Transverse colon (tissue), 4 donors: Measurements from ENCODE around the gene SNX1.

ENCODE experiments used
- POLR2AphosphoS5 ChIP-seq, 3 donors: sonication (generic); formaldehyde crosslinking; IDR thresholded peaks; one replicate each; pipeline ENCODE4 v1.6.1; 2016; ENCODE audit warnings: antibody characterized with exemption in 3 of 3
- TF ChIP-seq, protein P1 (sequence below), 5 experiments: fragments of 200-600 bp in 3 of 5; fragments of 450-650 bp in 2 of 5; sonication (generic) in 3 of 5; IDR thresholded peaks; 1 replicate in 2 of 5; 2 replicates in 3 of 5; pipeline ENCODE4 v1.5.1; 2016 to 2017; ENCODE audit warnings: antibody characterized with exemption in 5 of 5, inconsistent platforms in 3 of 5, mild to moderate bottlenecking in 2 of 5, moderate library complexity in 1 of 5

DNA sequence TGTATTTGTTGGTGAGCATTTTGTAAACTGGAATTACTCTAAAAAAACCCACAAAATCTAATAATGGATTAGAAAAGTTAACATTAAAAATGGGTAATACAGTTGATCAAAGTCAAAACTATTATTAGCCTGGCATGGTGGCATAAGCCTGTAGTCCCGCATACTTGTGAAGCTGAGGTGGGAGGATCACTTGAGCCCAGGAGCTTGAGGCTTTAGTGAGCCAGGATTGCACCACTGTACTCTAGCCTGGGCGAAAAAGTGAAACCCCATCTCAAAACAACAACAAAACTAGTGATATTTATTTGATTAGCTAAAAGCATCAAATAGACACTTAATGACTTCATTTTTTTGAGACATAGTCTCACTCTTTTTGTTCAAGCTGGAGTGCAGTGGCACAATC is 3.6 kb downstream of the SNX1 start:
- TF ChIP-seq, protein P1, sequence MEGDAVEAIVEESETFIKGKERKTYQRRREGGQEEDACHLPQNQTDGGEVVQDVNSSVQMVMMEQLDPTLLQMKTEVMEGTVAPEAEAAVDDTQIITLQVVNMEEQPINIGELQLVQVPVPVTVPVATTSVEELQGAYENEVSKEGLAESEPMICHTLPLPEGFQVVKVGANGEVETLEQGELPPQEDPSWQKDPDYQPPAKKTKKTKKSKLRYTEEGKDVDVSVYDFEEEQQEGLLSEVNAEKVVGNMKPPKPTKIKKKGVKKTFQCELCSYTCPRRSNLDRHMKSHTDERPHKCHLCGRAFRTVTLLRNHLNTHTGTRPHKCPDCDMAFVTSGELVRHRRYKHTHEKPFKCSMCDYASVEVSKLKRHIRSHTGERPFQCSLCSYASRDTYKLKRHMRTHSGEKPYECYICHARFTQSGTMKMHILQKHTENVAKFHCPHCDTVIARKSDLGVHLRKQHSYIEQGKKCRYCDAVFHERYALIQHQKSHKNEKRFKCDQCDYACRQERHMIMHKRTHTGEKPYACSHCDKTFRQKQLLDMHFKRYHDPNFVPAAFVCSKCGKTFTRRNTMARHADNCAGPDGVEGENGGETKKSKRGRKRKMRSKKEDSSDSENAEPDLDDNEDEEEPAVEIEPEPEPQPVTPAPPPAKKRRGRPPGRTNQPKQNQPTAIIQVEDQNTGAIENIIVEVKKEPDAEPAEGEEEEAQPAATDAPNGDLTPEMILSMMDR (IDR thresholded peaks at IDR 0.05), result no peak
- no peak for TF ChIP-seq POLR2AphosphoS5 (IDR thresholded peaks at IDR 0.05)
